Pons (tissue), 1 donor: ENCODE results near the gene DHFR2.
"Not testable (repeated sequence)": the region's sequence is repeated elsewhere in the genome, so short reads cannot be mapped to it uniquely, and the experiment has no call there.

Experiments used
- DNase-seq: peaks from one replicate; pipeline ENCODE4 v3.0.0-alpha.2; 2016; ENCODE audit warnings: low spot score

The DHFR2 gene

DNA sequence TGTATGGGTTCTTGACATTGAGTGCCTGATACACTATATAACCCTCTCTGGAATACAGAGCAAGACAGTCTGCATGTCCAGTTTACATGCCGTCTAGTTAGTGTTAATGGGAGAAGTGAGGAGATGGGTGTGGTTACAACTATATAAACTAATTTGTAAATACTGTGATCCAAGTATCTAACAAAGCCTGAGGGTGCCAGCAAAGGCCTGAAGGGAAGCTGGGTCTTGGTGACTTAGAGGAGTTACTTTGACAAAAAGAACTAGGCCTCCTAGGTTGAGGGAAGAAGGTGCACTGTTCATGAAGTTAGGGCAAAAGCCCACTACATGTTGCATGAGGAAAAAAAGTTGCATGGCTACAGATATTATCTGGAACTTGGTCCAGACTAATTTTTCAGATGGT lies 2.4 kb upstream of the DHFR2 start:
- DNase-seq = no peak

- no peak for DNase-seq
Observed at GRCh38 chr3:94064243-94064860, 1.6 kb upstream of the DHFR2 start.

DNA sequence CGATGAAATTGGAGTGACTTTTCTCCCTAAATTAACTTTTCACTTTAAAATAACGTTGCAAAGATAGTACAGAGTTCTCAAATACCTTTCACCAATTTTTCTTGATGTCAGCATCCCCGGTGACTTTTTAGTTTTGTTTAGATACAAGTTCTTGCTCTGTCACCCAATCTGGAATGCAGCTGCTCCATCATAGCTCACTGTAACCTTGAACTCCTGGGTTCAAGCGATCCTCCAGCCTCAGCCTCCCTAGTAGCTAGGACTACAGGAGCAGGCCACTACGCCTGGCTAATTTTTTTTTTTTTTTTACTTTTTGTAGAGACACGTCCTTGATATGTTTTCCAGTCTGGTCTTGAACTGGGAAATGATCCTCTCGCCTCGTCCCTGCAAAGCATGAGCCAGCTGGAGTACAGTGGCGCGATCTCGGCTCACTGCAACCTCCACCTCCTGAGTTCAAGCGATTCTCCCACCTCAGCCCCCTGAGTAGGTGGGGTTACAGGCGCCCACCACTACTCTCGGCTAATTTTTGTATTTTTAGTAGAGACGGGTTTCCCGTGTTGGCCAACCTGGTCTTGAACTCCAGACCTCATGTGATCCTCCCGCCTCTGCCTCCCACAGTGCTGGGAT lies 892 bp upstream of the DHFR2 start:
- DNase-seq = no peak

DNA sequence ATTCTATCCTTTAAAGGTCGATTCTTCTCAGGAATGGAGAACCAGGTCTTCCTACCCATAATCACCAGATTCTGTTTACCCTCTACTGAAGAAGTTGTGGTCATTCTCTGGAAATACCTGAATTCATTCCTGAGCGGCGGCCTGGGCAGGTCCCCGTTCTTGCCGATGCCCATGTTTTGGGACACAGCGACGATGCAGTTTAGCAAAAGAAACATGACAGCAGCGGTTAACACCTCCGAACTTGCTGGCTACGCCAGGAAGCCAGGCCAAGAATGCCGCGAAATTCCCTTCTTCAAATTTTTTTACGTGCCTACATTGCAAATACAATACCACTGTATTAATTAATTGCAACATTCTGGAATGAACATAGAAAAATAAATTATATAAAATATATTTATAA lies 1.4 kb downstream of the DHFR2 start:
- DNase-seq = no peak

GRCh38 chr3:94050546-94050945 lies 12.2 kb downstream of the DHFR2 start:
- no peak for DNase-seq

DNA sequence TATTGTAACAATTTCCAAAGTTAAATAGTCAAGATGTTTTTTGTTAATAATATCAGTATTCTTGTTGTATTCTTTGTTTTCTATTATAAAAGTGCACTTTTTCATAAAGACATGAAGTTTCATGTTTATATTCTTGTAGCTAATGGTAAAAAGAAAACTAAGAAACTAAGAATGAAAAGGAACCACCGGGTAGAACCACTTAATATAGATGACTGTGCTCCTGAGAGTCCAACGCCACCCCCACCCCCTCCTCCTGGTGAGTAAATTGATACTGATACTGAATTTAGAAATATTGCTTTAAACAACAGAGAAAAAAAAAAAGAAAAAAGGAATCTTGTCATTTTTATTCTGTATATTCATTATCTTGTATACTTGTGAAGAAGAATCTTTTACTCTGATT lies 13.4 kb downstream of the DHFR2 start:
- DNase-seq = no peak

DNA sequence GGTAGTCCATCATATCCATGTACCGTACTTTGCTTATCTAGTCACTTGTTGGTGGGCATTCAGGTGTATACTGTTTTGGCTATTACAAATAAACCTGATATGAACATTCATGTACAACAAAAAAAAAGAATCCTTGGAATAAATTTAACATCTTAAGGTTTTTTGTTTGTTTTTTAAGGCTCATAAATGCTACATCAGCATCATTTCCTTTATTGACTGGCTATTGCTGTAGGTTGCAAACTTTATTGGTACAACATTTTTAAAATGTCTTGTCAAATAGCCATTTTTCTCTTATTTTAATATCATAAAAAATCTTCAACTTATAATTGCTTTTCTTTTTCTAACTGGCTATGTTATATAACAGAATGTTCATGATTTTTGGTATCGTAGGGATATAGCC lies 16.2 kb downstream of the DHFR2 start:
- DNase-seq = no peak

GRCh38 chr3:94044100-94044936 lies 18.4 kb downstream of the DHFR2 start:
- DNase-seq = not testable (repeated sequence)

DNA sequence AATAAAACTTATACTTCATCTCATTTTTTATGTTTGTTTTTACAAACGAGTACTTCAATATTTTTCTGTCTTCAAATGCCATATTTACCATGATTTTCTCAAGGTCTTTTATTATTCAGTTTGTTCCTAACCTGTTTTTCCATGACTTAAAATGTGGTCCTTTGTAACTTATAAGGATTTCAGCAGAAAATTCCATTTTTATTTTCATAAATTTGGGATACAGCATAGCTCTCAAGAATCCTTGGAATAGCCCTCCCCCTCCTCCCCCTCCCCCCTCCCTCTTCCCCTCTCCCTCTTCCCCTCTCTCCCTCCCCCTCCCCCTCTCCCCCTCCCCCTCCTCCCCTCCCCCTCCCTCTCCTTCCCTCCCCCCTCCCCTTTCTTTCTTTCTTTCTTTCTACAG lies 19.4 kb downstream of the DHFR2 start:
- DNase-seq = no peak

DNA sequence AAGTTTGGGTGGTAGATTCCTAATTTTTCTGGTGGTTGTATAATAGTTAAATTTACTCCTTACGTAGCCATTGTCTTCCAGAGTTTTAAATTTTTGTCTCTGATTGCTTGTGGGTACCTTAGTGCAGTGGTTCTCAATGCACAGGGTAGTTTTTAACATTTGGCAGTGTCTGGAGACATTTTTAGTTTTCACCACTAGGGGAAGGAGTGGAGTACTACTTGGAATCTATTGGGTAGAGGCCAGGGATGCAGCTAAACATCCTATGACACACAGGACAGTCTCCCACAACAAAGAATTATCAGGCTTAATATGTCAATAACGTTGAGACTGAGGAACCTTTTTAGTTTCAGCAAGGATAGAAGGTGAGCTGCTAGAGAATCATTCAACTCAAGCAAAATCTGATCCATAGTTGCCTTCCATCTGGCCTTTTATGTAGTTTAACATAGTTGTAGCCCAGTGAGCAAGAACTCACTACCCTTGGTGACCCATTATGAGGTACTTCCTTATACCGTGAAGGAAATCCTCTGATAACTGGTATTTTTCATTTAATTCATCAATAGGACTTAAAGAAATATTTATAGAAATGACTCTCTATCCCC lies 25.7 kb downstream of the DHFR2 start:
- DNase-seq = peak; percentile 36

- no peak for DNase-seq
Observed at GRCh38 chr3:94028093-94028837, 34.5 kb downstream of the DHFR2 start, which contains the start of gene STX19. TSS of gene STX19 (minus strand) at chr3:94028597. CDS start at chr3:94015269, 13,328 bp downstream.

- DNase-seq = no peak
Observed at GRCh38 chr3:94026623-94027022, 36.1 kb downstream of the DHFR2 start.

DNA sequence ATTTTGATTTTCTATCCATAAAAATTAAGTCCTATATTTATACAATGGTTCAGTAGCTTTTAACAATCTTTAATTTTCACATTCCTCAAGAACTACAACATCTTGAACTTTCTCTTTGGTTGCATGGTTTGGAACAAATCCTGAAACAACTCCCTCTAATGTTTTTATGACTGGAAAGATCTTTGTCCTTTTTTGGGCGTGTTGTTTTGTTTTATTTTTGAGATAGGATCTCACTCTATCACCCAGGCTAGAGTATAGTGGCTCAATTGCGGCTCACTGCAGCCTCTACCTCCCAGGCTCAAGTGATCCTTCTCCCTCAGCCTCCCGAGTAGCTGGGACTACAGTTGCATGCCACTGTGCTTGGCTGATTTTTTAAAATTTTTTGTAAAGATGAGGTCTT lies 38.3 kb downstream of the DHFR2 start:
- DNase-seq = no peak

GRCh38 chr3:94020293-94020692 lies 42.4 kb downstream of the DHFR2 start:
- no peak for DNase-seq

DNA sequence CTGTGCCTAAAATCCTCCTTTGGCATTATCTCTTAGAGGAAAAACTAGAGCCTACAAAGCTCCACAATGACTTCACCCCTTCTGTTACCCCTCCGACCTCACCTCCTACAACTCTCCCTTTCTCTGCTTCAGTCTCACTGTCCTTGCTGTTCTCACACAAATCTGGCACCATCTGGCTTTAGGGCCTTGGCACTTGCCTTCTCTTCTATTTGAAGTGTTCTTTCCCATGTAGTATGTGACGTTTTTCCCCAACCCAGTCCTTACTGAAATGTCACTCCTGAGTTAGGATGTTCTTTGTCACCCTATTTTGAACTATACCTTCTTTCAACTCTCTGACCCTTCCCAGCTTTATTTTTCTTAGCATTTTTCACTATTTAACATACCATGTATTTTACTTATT lies 43.1 kb downstream of the DHFR2 start:
- DNase-seq = no peak

- DNase-seq = no peak
Observed at GRCh38 chr3:94015025-94015424, 47.7 kb downstream of the DHFR2 start.

- no peak for DNase-seq
Observed at GRCh38 chr3:94012185-94012584, 50.5 kb downstream of the DHFR2 start.

GRCh38 chr3:94011233-94011711 lies 51.4 kb downstream of the DHFR2 start:
- DNase-seq = peak; percentile 18

DNA sequence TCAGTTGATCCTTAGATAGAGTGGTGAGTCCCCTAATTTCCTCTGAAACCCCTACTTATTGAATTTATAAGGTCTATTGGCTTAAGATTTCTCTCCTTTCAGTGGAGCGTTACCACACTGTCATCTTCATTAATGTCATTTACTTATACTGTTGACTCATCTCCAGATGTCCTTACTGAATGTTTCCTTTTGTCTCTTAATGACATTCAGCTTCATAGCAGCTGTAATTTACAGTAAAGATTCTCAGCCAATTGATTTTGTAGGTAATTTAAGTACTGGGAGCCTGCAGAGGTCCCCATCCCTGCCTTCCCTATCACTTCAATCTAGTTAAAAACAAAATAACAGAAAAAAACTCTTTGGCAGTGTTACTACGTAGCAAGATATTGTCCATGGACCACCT lies 53.1 kb downstream of the DHFR2 start:
- no peak for DNase-seq

- no peak for DNase-seq
Observed at GRCh38 chr3:94008253-94008652, 54.5 kb downstream of the DHFR2 start.
